ENCODE results near the gene NRG2. TPM values are rescaled to one million over a fixed set of nuclear protein-coding genes. Genes with fewer than 3 reads are reported as not detected.

The NRG2 gene
- total RNA-seq, 1 donor from 2014 or later = 1.9 TPM

GRCh38 chr5:139903450-139903794 is 139.7 kb downstream of the NRG2 start:
- DNase-seq (ENCODE audit: missing footprints) = no peak
- no peak for ATAC-seq
- intact Hi-C loops (cut with DNase I) = no loop called here

GRCh38 chr5:139901986-139902385 is 141.1 kb downstream of the NRG2 start:
- intact Hi-C loops (cut with DNase I) = no loop called here
- no peak for DNase-seq (ENCODE audit: missing footprints)
- ATAC-seq = no peak

- ATAC-seq (no peak), DNase-seq (ENCODE audit: missing footprints) (no peak)
- intact Hi-C loops (cut with DNase I) = no loop called here
Measured at GRCh38 chr5:139901251-139901575, 141.9 kb downstream of the NRG2 start.

GRCh38 chr5:139900546-139901250 is 142.4 kb downstream of the NRG2 start:
- no peak for DNase-seq (ENCODE audit: missing footprints)
- intact Hi-C loops (cut with DNase I) = no loop called here
- ATAC-seq = no peak

GRCh38 chr5:139898981-139899380 is 144.1 kb downstream of the NRG2 start:
- ATAC-seq = no peak

GRCh38 chr5:139897982-139898381 is 145.1 kb downstream of the NRG2 start:
- intact Hi-C loops (cut with DNase I) = no loop called here
- ATAC-seq (no peak), DNase-seq (ENCODE audit: missing footprints) (no peak)

More at GRCh38 chr5:139898981-139899380, 144.1 kb downstream of the NRG2 start:
- no peak for DNase-seq (ENCODE audit: missing footprints)
- intact Hi-C loops (cut with DNase I) = no loop called here

- intact Hi-C loops (cut with DNase I) = no loop called here
Measured at GRCh38 chr5:139897342-139897741, 145.8 kb downstream of the NRG2 start.

GRCh38 chr5:139896718-139897117 is 146.4 kb downstream of the NRG2 start:
- DNase-seq (ENCODE audit: missing footprints) = no peak
- ATAC-seq = no peak
- intact Hi-C loops (cut with DNase I) = no loop called here

More at GRCh38 chr5:139897342-139897741, 145.8 kb downstream of the NRG2 start:
- ATAC-seq = no peak
- DNase-seq (ENCODE audit: missing footprints) = no peak

- DNase-seq (ENCODE audit: missing footprints) (no peak), ATAC-seq (no peak)
- intact Hi-C loops (cut with DNase I) = no loop called here
Measured at GRCh38 chr5:139895647-139896046, 147.5 kb downstream of the NRG2 start.

GRCh38 chr5:139895046-139895445 is 148.1 kb downstream of the NRG2 start:
- intact Hi-C loops (cut with DNase I) = no loop called here
- ATAC-seq (no peak), DNase-seq (ENCODE audit: missing footprints) (no peak)

- ATAC-seq (peak; percentile 64), DNase-seq (ENCODE audit: missing footprints) (no peak)
- intact Hi-C loops (cut with DNase I) = no loop called here
Measured at GRCh38 chr5:139893873-139894272, 149.2 kb downstream of the NRG2 start.

- ATAC-seq (no peak), DNase-seq (ENCODE audit: missing footprints) (no peak)
- intact Hi-C loops (cut with DNase I) = no loop called here
Measured at GRCh38 chr5:139889410-139889809, 153.7 kb downstream of the NRG2 start.

- intact Hi-C loops (cut with DNase I) = no loop called here
- DNase-seq (ENCODE audit: missing footprints) = no peak
- no peak for ATAC-seq
Measured at GRCh38 chr5:139888370-139888769, 154.7 kb downstream of the NRG2 start.

- DNase-seq (ENCODE audit: missing footprints) (no peak), ATAC-seq (no peak)
- intact Hi-C loops (cut with DNase I) = no loop called here
Measured at GRCh38 chr5:139886213-139886612, 156.9 kb downstream of the NRG2 start.

- intact Hi-C loops (cut with DNase I) = no loop called here
- no peak for ATAC-seq
- DNase-seq (ENCODE audit: missing footprints) = no peak
Measured at GRCh38 chr5:139885857-139886208, 157.3 kb downstream of the NRG2 start.

- intact Hi-C loops (cut with DNase I) = no loop called here
- ATAC-seq (no peak), DNase-seq (ENCODE audit: missing footprints) (no peak)
Measured at GRCh38 chr5:139885172-139885856, 157.8 kb downstream of the NRG2 start.

- ATAC-seq (no peak), DNase-seq (ENCODE audit: missing footprints) (no peak)
- intact Hi-C loops (cut with DNase I) = loop anchor here (5.0 kb wide), 1 partner anchor 83 kb away; no protein-coding TSS in a partner anchor
Measured at GRCh38 chr5:139884734-139885133, 158.4 kb downstream of the NRG2 start.

- no peak for DNase-seq (ENCODE audit: missing footprints)
- intact Hi-C loops (cut with DNase I) = loop anchor here (5.0 kb wide), 1 partner anchor 83 kb away; no protein-coding TSS in a partner anchor
- ATAC-seq = peak; percentile 80
Measured at GRCh38 chr5:139884144-139884543, 159.0 kb downstream of the NRG2 start.

GRCh38 chr5:139882961-139883539 is 160.0 kb downstream of the NRG2 start:
- ATAC-seq = no peak
- no peak for DNase-seq (ENCODE audit: missing footprints)
- intact Hi-C loops (cut with DNase I) = loop anchor here (5.0 kb wide), 1 partner anchor 84 kb away; no protein-coding TSS in a partner anchor

- ATAC-seq (no peak), DNase-seq (ENCODE audit: missing footprints) (no peak)
- intact Hi-C loops (cut with DNase I) = loop anchor here (5.0 kb wide), 1 partner anchor 85 kb away; no protein-coding TSS in a partner anchor
Measured at GRCh38 chr5:139882316-139882715, 160.8 kb downstream of the NRG2 start.

Measured in Right ventricle myocardium inferior (tissue), 1 donor.